Esophagus squamous epithelium (tissue), 5 donors: ENCODE data around the gene FHIT. TPM values are rescaled to one million over a fixed set of nuclear protein-coding genes. Genes with fewer than 3 reads are reported as not detected.

Experiments
- DNase-seq: peaks from one replicate; lab custom pipeline; 2025; lab: John Stamatoyannopoulos, UW
- H3K27ac ChIP-seq, 4 donors: fragments of 200-600 bp; sonication (generic); one replicate each; pipeline ENCODE4 v1.5.1; 2016 to 2019; ENCODE audit warnings: mild to moderate bottlenecking in 1 of 4
- H3K27me3 ChIP-seq, 4 donors: fragments of 200-600 bp; sonication (generic); 1 replicate in 3 of 4; 2 replicates in 1 of 4; pipeline versions ENCODE4 v1.5.1 to v1.6.0; 2017 to 2021; ENCODE audit warnings: antibody characterized with exemption in 1 of 4
- H3K36me3 ChIP-seq, 3 donors: fragments of 200-600 bp; sonication (generic); one replicate each; pipeline ENCODE4 v1.5.1; 2016 to 2019
- H3K4me1 ChIP-seq, 3 donors: fragments of 200-600 bp; sonication (generic); one replicate each; pipeline ENCODE4 v1.5.1; 2017 to 2019
- H3K4me3 ChIP-seq, 4 donors: fragments of 200-600 bp; sonication (generic); 1 replicate in 3 of 4; 2 replicates in 1 of 4; pipeline ENCODE4 v1.5.1; 2016 to 2019; ENCODE audit warnings: mild to moderate bottlenecking in 2 of 4, moderate library complexity in 1 of 4
- H3K9me3 ChIP-seq, 3 donors: fragments of 200-600 bp; sonication (generic); one replicate each; pipeline ENCODE4 v1.5.1; 2016 to 2019
- CTCF ChIP-seq, 6 experiments: fragments of 450-650 bp in 4 of 6; fragments of 200-600 bp in 2 of 6; sonication (generic) in 2 of 6; IDR thresholded peaks; one replicate each; pipeline ENCODE4 v1.5.1; 2016 to 2019; ENCODE audit warnings: antibody characterized with exemption in 6 of 6, mild to moderate bottlenecking in 4 of 6, moderate library complexity in 4 of 6
- POLR2A ChIP-seq, 4 donors: fragments of 450-650 bp; IDR thresholded peaks; one replicate each; pipeline ENCODE4 v1.6.1; 2017; ENCODE audit warnings: antibody characterized with exemption in 4 of 4, mild to moderate bottlenecking in 4 of 4, moderate library complexity in 3 of 4
- WGBS, 2 donors: methylation state at CpG; one replicate each; pipeline ENCODE4 v1.1.5; 2018; 5-methylcytosine and 5-hydroxymethylcytosine counted together
- intact Hi-C: fragments of 100-400 bp; cut with DNase I; formaldehyde crosslinking; loops from one replicate; pipeline ENCODE4 v1.15.0; 2022
- total RNA-seq, 4 donors: library from RNA; depleted of rRNA; stranded (reverse); fragments of >200 nt; gene quantifications; one replicate each; pipeline ENCODE4 v1.1.0, GENCODE V29; 2016
- donor health status: DM: yes; HTN: yes; CAD: no.

FHIT gene
- total RNA-seq, 4 donors from 2014 or later, result 0.64 to 5.7 (median 3.1) TPM

- no peaks in the 10 kb centered on the region for H3K9me3 ChIP-seq
- TF ChIP-seq CTCF (IDR thresholded peaks at IDR 0.05) (no peak), POLR2A (IDR thresholded peaks at IDR 0.05) (no peak)
- no peak overlapping the region for H3K4me3 ChIP-seq
- H3K27ac ChIP-seq, result no peak overlapping the region
- H3K27me3 ChIP-seq, result no peaks in the 10 kb centered on the region
- peaks cover 0 to 14% (median 0%) of the 10 kb centered on the region in 3 donors for H3K4me1 ChIP-seq
- H3K36me3 ChIP-seq, result no peaks in the 10 kb centered on the region
- no peak for DNase-seq
- intact Hi-C loops, result no loop called here
Measured at GRCh38 chr3:60023189-60023588, 1228.1 kb downstream of the FHIT start.

GRCh38 chr3:60017631-60018030, 1233.6 kb downstream of the FHIT start:
- Histone ChIP-seq H3K4me3 (no peak overlapping the region), H3K27me3 (no peaks in the 10 kb centered on the region), H3K36me3 (no peaks in the 10 kb centered on the region), H3K27ac (no peak overlapping the region), H3K4me1 (no peaks in the 10 kb centered on the region), H3K9me3 (no peaks in the 10 kb centered on the region)
- intact Hi-C loops, result no loop called here
- TF ChIP-seq POLR2A (IDR thresholded peaks at IDR 0.05) (no peak), CTCF (IDR thresholded peaks at IDR 0.05) (no peak)
- DNase-seq, result no peak
- 58 to 66% methylated on average over 2 of the region's 2 CpGs for WGBS, 2 donors

DNA sequence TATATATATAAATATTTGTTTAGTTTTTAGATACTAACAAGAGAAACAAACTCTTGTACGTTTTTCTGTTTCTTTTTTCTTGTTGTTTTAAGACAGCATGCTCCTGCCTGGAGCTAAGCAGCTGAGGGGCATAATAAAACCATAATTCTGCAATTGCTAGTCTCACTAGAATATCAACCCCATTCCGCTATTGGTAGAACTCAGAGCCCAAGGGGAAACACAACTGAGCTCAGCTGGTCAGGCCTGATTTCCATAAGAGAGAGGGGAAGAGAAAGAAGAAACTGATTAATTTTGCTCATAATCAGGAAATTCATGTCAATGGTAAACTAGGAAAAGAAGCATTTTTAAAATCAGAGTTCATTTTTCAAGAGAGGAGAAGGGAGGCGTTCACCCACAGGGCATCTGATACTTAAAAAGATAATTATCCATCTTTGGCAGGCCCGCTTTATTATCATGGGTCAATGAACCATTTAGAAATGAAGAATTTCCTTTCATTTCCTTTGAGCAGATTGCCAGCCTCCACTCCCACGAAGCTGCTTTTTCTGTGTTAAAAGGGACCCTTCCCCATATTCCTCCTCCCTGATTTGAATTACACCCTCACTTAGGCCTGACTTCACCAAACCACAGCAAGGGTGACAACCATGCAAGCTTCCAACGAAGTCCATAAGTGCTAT, 1236.1 kb downstream of the FHIT start:
- H3K36me3 ChIP-seq, result no peaks in the 10 kb centered on the region
- DNase-seq, result no peak
- no peaks in the 10 kb centered on the region for H3K27me3 ChIP-seq
- no peaks in the 10 kb centered on the region for H3K4me1 ChIP-seq
- TF ChIP-seq CTCF (IDR thresholded peaks at IDR 0.05), result no peak
- intact Hi-C loops, result no loop called here
- no peak overlapping the region for H3K27ac ChIP-seq
- no peaks in the 10 kb centered on the region for H3K9me3 ChIP-seq
- H3K4me3 ChIP-seq, result no peak overlapping the region
- WGBS, 2 donors, result 69 to 80% methylated on average over 6 of the region's 6 CpGs

GRCh38 chr3:60013241-60013640, 1238.0 kb downstream of the FHIT start:
- H3K9me3 ChIP-seq, result no peaks in the 10 kb centered on the region
- TF ChIP-seq POLR2A (IDR thresholded peaks at IDR 0.05) (no peak), CTCF (IDR thresholded peaks at IDR 0.05) (no peak)
- WGBS, 2 donors, result 40 to 55% methylated on average over 1 of the region's 1 CpG
- intact Hi-C loops, result no loop called here
- DNase-seq, result no peak
- no peaks in the 10 kb centered on the region for H3K36me3 ChIP-seq
- H3K4me3 ChIP-seq, result no peak overlapping the region
- H3K27me3 ChIP-seq, result no peaks in the 10 kb centered on the region
- H3K27ac ChIP-seq, result no peak overlapping the region
- no peaks in the 10 kb centered on the region for H3K4me1 ChIP-seq

DNA sequence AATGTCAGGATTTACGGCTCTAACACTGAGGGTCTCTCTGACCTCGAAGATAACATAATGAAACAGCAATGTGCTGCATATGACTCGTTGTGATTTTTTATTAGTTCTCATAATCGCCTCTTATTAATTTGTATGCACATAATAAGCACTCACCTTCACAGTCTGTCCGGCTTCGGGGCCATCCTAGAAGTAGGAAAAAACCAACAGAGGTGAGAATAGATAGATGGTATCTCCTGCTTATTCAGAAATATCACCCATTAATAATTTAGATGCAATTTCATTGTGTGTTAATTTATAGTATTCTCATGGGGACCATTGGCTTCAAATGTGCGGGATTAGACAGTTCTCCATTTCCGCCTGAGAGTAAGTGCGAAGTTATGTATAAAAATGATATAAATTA, 1240.0 kb downstream of the FHIT start:
- WGBS, 2 donors, result 78 to 79% methylated on average over 9 of the region's 9 CpGs
- Histone ChIP-seq H3K27ac (no peak overlapping the region), H3K4me3 (no peak overlapping the region), H3K4me1 (no peaks in the 10 kb centered on the region), H3K27me3 (no peaks in the 10 kb centered on the region), H3K9me3 (no peaks in the 10 kb centered on the region), H3K36me3 (no peaks in the 10 kb centered on the region)
- intact Hi-C loops, result no loop called here
- TF ChIP-seq POLR2A (IDR thresholded peaks at IDR 0.05) (no peak), CTCF (IDR thresholded peaks at IDR 0.05) (no peak)
- DNase-seq, result no peak
